Measurements from ENCODE around the gene GAA.
"Not testable (repeated sequence)": the region's sequence is repeated elsewhere in the genome, so short reads cannot be mapped to it uniquely, and the experiment has no call there.

The GAA gene

GRCh38 chr17:80083136-80083661 is 18.2 kb upstream of the GAA start:
- DNase-seq (ENCODE audit: low read depth) = no peak
- no peak overlapping the region for H3K4me3 ChIP-seq (ENCODE audit: low read depth, low read length)
- TF ChIP-seq CTCF (IDR thresholded peaks at IDR 0.05; ENCODE audit: insufficient read depth, low read depth, low read length, missing control alignments) = no peak

GRCh38 chr17:80084773-80085172 is 16.6 kb upstream of the GAA start:
- no peak overlapping the region for H3K4me3 ChIP-seq (ENCODE audit: low read depth, low read length)
- DNase-seq (ENCODE audit: low read depth) = no peak
- TF ChIP-seq CTCF (IDR thresholded peaks at IDR 0.05; ENCODE audit: insufficient read depth, low read depth, low read length, missing control alignments) = no peak

- no peak overlapping the region for H3K4me3 ChIP-seq (ENCODE audit: low read depth, low read length)
- no peak for DNase-seq (ENCODE audit: low read depth)
- TF ChIP-seq CTCF (IDR thresholded peaks at IDR 0.05; ENCODE audit: insufficient read depth, low read depth, low read length, missing control alignments) = no peak
Measured at GRCh38 chr17:80086081-80086480, 15.3 kb upstream of the GAA start.

- DNase-seq (ENCODE audit: low read depth) = no peak
- TF ChIP-seq CTCF (IDR thresholded peaks at IDR 0.05; ENCODE audit: insufficient read depth, low read depth, low read length, missing control alignments) = no peak
- no peak overlapping the region for H3K4me3 ChIP-seq (ENCODE audit: low read depth, low read length)
Measured at GRCh38 chr17:80086616-80087015, 14.8 kb upstream of the GAA start.

- no peak for TF ChIP-seq CTCF (IDR thresholded peaks at IDR 0.05; ENCODE audit: insufficient read depth, low read depth, low read length, missing control alignments)
- no peak overlapping the region for H3K4me3 ChIP-seq (ENCODE audit: low read depth, low read length)
- DNase-seq (ENCODE audit: low read depth) = no peak
Measured at GRCh38 chr17:80087346-80088265, 13.8 kb upstream of the GAA start.

GRCh38 chr17:80089762-80090161 is 11.6 kb upstream of the GAA start:
- no peak for DNase-seq (ENCODE audit: low read depth)
- no peak overlapping the region for H3K4me3 ChIP-seq (ENCODE audit: low read depth, low read length)
- no peak for TF ChIP-seq CTCF (IDR thresholded peaks at IDR 0.05; ENCODE audit: insufficient read depth, low read depth, low read length, missing control alignments)

- H3K4me3 ChIP-seq (ENCODE audit: low read depth, low read length); DNase-seq (ENCODE audit: low read depth): not testable (repeated sequence)
Measured at GRCh38 chr17:80090164-80090563, 11.2 kb upstream of the GAA start.
